ENCODE results near the gene STEAP4.

GRCh38 chr7:88268051-88268450 is 38.6 kb downstream of the STEAP4 start:
- TF ChIP-seq CTCF (IDR thresholded peaks at IDR 0.05) (no peak), POLR2A (IDR thresholded peaks at IDR 0.05) (no peak)

All from testis (tissue), 2 donors.